Activated CD4-positive, alpha-beta T cell treated with anti-CD3 and anti-CD28 coated beads for 4 hours (primary cell): ENCODE measurements around the gene NDUFAF5.

ENCODE experiments used
- DNase-seq, 2 donors: peaks; one replicate each; pipeline ENCODE4 v3.0.0-alpha.2; 2020

The NDUFAF5 gene

GRCh38 chr20:13825465-13825864 lies 40.6 kb downstream of the NDUFAF5 start:
- no peak for DNase-seq

GRCh38 chr20:13831476-13831875 lies 46.6 kb downstream of the NDUFAF5 start:
- no peak for DNase-seq

DNA sequence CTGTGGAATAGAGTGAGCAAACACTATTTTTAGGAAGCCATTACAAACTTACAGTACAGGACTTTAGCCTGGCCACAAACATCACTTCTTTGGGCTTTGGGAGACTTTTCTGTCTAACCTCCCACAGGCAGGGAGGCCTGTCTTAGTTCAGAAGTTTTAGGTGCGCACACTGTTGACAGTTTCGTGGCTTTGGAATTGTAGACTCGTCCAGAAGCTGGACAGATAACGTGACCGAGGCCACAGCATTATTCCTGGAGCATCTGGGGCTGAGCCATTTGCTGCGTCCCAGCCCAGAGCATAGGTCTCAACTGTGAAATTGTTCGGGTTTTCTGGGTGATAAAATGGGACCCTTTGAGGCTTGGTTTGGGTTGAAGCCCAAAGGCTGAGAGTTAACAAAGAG lies 53.8 kb downstream of the NDUFAF5 start:
- DNase-seq = no peak

GRCh38 chr20:13839421-13840092 lies 54.7 kb downstream of the NDUFAF5 start:
- no peak for DNase-seq

DNA sequence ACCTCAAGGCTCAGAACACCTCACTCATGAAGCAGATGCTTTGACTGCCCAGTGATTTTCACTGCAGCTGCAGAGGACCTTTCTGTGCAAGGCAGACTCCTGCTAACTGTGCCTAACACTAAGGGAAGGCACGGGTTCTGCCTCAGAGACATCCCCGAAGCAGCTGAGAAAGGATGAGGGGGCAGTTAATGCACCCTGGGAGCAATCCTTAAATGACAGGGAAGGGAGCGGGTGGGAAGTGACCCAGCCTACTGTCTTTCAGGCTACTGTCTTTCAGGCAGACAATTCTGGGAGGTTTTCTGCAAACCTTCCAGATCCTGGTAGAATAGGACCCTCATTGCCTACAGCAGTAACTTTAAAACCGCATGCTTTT lies 55.3 kb downstream of the NDUFAF5 start:
- DNase-seq = no peak

- no peak for DNase-seq
These were observed 56.4 kb downstream of the NDUFAF5 start for GRCh38 chr20:13841206-13841605.

DNA sequence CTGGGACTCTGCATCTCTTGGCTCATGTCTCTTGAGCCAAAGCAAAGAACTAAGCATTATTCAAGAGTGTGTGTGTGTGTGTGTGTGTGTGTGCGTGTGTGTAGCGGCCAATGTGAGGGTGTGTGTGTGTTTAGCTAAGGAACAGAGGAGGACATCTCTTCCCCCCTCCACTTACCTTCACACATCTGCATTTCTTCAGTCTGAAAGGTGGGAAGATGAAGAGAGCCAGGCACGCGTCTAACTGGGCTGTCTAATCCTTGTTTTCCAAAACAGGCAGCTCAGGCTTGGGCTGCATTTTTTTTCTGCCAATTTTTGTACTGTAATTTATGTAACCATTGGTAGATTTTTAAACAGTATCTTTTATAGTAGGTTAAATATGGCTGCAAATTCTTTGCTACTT lies 59.5 kb downstream of the NDUFAF5 start:
- no peak for DNase-seq

- DNase-seq = no peak
These were observed 66.5 kb downstream of the NDUFAF5 start for GRCh38 chr20:13851279-13851678.

DNA sequence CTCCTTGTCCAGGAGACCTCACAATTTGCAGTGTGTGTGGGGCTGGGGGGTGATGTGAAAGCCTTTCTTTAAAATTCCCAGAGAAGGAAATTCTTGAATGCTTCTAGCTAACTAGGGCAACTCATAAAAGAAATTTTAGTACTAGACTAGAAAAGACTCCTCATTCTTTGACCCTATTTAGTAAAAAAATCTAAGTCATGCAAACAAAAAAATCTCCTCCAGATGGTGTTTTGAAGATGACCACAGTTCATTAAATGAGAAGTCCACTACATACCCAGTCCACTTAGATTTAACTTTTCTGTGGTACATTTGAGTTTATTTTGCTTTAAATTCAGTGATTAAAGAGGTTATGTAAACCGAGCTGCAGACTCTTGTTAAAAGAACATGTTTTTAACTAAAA lies 67.5 kb downstream of the NDUFAF5 start:
- DNase-seq = no peak

DNA sequence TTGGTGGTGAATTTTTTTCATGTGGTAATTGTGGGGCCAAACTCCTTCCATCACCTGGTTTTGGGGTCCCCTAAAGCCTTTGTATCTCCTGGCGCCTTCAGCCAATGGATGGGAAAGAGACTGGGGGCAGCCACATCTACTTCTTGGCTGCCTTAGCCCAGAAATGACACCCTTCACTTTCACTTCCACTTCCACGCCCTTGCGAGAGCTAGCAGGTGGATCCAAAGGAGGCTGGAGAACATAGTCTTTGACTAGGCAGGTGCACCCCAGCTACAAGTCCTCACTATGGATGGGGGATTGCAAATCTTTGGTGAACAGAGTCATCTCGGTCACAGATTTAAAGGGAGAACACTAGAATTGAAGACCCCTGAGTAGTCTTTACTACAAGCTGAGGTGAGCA lies 70.8 kb downstream of the NDUFAF5 start:
- no peak for DNase-seq

GRCh38 chr20:13856354-13856753 lies 71.5 kb downstream of the NDUFAF5 start:
- no peak for DNase-seq

DNA sequence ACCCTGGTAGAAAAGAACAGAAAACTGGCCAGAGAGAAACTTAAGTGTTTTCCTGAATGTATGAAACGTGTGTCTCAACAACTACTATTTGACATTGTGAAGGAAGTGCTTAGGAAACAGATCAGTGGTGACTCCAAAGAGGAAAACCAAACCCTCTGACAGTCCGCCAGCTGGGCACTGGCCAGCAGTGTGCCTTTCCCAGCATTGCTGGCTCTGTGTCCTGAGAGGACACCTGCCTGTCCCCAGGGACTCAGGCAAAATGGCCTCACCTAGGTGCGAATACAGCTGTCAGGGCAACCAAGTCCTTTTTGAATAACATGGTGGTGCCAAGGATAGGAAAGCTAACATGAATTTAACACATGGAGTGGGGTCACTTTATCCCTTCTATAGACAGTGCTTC lies 72.5 kb downstream of the NDUFAF5 start:
- no peak for DNase-seq

DNA sequence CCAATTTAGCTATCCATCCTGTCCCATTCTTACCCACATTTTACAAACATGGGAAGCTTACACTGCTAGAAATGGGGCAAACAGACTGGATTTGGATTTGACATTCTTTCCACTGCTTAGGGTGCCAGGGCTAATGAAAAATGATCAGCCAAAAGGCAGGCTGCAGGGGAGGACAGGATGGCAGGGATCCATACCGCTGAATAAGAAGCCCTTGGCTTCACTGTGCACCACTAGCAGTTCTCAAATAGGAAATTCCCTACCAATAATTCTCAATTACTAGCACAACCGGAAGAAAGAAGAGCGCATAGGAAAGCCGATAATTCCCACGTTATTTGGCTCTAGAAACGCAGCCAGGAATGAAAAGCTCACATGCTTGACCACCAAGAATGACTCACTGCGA lies 73.1 kb downstream of the NDUFAF5 start:
- no peak for DNase-seq

DNA sequence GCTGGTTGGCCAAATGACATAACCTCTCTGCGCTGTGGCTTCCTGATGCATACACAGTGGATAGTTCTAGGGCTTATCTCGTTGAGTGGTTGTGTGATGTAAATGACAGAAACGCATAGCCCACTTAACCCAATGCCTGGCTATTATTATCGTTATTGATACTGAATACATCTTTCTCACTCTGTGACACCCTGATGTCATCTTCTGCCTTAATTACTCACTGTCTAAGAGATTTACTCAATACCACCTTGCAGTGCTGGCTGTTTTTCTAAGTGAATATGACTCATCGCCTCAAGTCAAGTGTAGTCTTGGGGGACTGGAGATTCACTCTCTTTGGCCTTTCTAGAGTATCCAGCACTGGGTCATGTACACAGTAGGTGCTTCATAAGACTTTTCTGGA lies 73.6 kb downstream of the NDUFAF5 start:
- no peak for DNase-seq

- DNase-seq = no peak
These were observed 74.0 kb downstream of the NDUFAF5 start for GRCh38 chr20:13858871-13859270.

DNA sequence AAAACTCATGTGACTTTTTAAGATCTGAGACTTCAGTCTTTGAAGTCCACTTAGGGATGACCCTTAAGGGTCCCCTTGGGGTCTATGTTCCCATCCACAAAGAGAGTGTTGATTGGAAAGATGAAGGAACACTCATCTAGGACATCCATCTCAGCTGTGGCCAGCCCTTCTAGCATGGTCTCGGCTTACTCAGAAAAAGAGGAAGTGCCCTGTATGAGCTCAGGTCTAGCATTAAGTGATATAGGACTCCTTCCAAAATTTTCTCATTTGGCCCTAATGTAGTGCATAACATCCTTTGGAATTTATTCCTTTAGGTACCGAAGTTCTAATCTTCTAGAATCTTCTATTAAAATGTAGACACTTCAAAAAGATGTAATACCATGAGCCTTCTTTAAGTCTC lies 77.4 kb downstream of the NDUFAF5 start:
- no peak for DNase-seq

GRCh38 chr20:13863244-13863643 lies 78.4 kb downstream of the NDUFAF5 start:
- no peak for DNase-seq

DNA sequence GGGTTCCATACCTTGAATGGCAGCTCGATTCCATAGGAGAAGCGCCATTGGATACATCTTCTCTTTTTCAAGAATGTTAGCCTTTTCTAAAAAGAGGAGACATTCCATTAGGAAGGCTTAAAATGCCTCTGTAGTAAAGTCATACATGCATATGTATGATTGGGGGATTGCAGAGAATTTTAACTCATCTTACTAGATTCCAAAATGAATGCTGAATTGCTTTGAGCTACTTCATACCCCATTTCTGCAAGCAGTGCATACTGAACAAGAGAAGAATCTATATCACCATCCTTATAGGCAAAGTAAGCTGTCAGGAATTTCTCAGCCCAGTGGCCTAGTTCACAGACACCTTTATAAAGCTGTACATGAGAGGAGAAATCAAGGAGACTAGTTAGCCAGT lies 80.3 kb downstream of the NDUFAF5 start:
- no peak for DNase-seq

- no peak for DNase-seq
These were observed 81.0 kb downstream of the NDUFAF5 start for GRCh38 chr20:13865791-13866351.

DNA sequence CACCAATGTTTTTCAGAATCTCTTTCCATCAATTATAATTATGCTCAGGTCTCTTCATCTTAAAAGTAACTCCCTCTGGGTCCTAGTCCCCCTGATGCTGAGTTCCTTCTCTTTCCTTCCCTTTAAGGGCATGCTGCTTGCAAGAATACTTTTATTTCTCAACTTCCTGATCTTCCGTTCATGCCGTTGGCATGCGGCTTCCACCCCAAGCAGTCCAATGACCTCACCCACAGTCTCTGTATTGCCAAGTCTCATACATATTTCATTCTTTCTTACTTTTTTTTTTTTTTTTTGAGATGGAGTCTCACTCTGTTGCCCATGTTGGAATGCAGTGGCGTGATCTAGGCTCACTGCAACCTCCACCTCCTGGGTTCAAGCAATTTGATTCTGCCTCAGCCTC lies 83.5 kb downstream of the NDUFAF5 start:
- no peak for DNase-seq

GRCh38 chr20:13870170-13870748 lies 85.4 kb downstream of the NDUFAF5 start:
- DNase-seq = no peak
